ENCODE measurements around the gene ADGRG4.

Gene ADGRG4

DNA sequence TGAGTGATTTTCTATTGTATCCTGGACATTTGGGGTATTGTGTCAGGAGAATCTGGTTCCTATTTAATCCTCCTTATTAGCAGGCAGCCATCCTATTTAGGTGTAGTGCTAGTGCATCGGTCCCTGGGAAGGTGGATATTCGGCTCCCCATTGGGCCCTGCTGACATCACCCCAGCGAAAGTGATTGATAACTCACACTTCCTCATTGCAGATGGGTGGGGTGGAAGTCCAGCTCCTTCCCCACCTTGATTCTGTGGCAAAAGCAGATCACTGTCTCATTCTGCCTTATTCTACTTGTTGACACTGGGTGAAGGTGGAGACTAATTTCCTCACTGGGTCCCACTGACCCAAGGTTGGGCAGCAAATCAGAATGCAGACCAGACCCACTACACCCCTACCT, 163.8 kb downstream of the ADGRG4 start:
- DNase-seq (ENCODE audit: low read depth) = no peak
